ENCODE results near the gene GTF2F2.
"Not testable (repeated sequence)": the region's sequence is repeated elsewhere in the genome, so short reads cannot be mapped to it uniquely, and the experiment has no call there.

GTF2F2 gene

GRCh38 chr13:45219123-45219891, 99.0 kb downstream of the GTF2F2 start:
- peak; percentile 26 to 45 (median 40) for DNase-seq

- peak; percentile 61 to 84 (median 81) for DNase-seq
These were observed 99.6 kb downstream of the GTF2F2 start for GRCh38 chr13:45219938-45220375.

- no peak for DNase-seq
These were observed 100.1 kb downstream of the GTF2F2 start for GRCh38 chr13:45220403-45220802.

- no peak for DNase-seq
These were observed 102.2 kb downstream of the GTF2F2 start for GRCh38 chr13:45222516-45222915.

GRCh38 chr13:45222919-45223318, 102.6 kb downstream of the GTF2F2 start:
- no peak for DNase-seq

- DNase-seq, result peak in 2 of 3 donors; percentile 27 to 30
These were observed 103.9 kb downstream of the GTF2F2 start for GRCh38 chr13:45224176-45224575.

GRCh38 chr13:45225370-45225769, 105.1 kb downstream of the GTF2F2 start:
- no peak for DNase-seq

- no peak for DNase-seq
These were observed 105.7 kb downstream of the GTF2F2 start for GRCh38 chr13:45226024-45226423.

GRCh38 chr13:45228002-45228401, 107.7 kb downstream of the GTF2F2 start:
- DNase-seq, result no peak

- no peak for DNase-seq
These were observed 108.9 kb downstream of the GTF2F2 start for GRCh38 chr13:45229172-45229571.

- no peak for DNase-seq
These were observed 111.0 kb downstream of the GTF2F2 start for GRCh38 chr13:45231305-45231704.

- no peak for DNase-seq
These were observed 111.4 kb downstream of the GTF2F2 start for GRCh38 chr13:45231722-45232121.

- DNase-seq, result peak; percentile 25 to 52 (median 45)
These were observed 112.3 kb downstream of the GTF2F2 start for GRCh38 chr13:45232591-45232990.

- DNase-seq, result peak; percentile 59 to 80 (median 73)
These were observed 118.9 kb downstream of the GTF2F2 start for GRCh38 chr13:45238945-45239795.

- DNase-seq, result peak; percentile 37 to 72 (median 44)
These were observed 119.8 kb downstream of the GTF2F2 start for GRCh38 chr13:45240143-45240542.

GRCh38 chr13:45242070-45242469, 121.8 kb downstream of the GTF2F2 start:
- peak in 1 of 3 donors; percentile 33 for DNase-seq

- no peak for DNase-seq
These were observed 122.2 kb downstream of the GTF2F2 start for GRCh38 chr13:45242524-45242923.

GRCh38 chr13:45243077-45243476, 122.8 kb downstream of the GTF2F2 start:
- no peak for DNase-seq

- not testable (repeated sequence) for DNase-seq
These were observed 124.4 kb downstream of the GTF2F2 start for GRCh38 chr13:45244736-45245135.

GRCh38 chr13:45249662-45250061, 129.4 kb downstream of the GTF2F2 start:
- no peak for DNase-seq

- DNase-seq, result no peak
These were observed 134.1 kb downstream of the GTF2F2 start for GRCh38 chr13:45254396-45254795.

GRCh38 chr13:45255247-45255987, 135.1 kb downstream of the GTF2F2 start:
- DNase-seq, result no peak

GRCh38 chr13:45256254-45256653, 135.9 kb downstream of the GTF2F2 start:
- DNase-seq, result no peak

Measured in suppressor macrophage treated with lipopolysaccharide for 1 hour (primary cell).